Omental fat pad (tissue), 4 donors: ENCODE measurements around the gene EMILIN3. TPM values are rescaled to one million over a fixed set of nuclear protein-coding genes. Genes with fewer than 3 reads are reported as not detected.

Experiments used
- ATAC-seq: fragments of 150-250 bp; one replicate; pipeline ENCODE4 v1.9.1; 2016; ENCODE audit warnings: mild to moderate bottlenecking, moderate library complexity; ENCODE audit not compliant: low FRiP score
- DNase-seq: peaks from one replicate; pipeline ENCODE4 v3.0.0-alpha.2; 2019; ENCODE audit warnings: low spot score
- total RNA-seq, 4 donors: library from RNA; depleted of rRNA; stranded (reverse); fragments of >200 nt; gene quantifications; one replicate each; pipeline ENCODE4 v1.1.0, GENCODE V29; 2016
- TF ChIP-seq, protein P1 (sequence below), 3 donors: fragments of 450-650 bp; IDR thresholded peaks; one replicate each; pipeline ENCODE4 v1.5.1; 2016 to 2017; ENCODE audit warnings: antibody characterized with exemption in 3 of 3, mild to moderate bottlenecking in 3 of 3, moderate library complexity in 2 of 3

Gene EMILIN3
- total RNA-seq, 4 donors from 2014 or later = 0.12 to 0.37 (median 0.13) TPM; not detected in 1

DNA sequence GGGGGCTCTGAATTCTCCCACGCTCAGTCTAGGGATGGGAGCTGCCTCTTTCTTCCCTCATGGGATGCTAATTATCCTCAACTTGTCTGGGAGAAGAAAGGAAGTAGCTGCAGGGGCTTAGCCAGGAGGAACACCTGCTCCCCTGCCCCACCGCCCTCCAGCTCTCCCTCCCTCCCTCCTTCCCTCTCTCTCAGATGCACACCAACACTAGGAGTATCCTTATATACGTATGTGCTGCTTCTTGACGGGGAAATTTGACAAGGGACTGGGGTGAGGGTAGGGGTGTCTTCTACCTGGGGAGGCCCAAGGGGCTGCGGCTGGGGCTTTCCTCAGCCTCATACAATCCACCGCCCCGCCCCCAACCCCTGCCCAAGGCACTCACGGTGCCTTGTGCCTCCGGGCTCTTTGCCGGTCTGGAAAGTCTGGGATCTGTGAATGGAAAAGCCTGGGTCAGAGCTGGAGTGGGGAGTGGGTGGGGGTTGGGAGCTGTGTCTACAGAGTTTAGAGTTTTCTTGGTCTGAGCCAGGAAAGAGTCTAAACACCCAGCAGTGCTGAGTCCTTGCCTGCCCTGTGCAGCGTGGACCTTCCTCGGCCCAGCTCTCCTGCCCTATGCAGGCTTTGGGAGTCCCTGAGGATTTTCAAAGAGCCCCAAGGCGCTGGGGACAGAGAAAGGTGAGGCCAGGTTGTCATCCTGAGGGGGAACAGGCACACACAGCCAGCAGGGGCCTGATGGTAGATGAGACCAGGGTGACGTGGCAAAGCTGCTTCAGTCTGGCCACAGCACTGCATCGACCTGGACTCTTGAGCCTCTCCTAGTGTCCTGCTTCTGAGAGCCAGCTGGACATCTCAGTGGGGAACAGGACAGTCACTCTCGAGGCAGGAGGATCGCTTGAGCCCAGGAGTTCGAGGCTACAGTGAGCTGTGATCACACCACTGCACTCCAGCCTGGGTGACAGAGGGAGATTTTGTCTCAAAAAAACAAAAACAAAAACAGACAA is 29.3 kb upstream of the EMILIN3 start:
- no peak for DNase-seq
- no peak for ATAC-seq
- TF ChIP-seq, protein P1, sequence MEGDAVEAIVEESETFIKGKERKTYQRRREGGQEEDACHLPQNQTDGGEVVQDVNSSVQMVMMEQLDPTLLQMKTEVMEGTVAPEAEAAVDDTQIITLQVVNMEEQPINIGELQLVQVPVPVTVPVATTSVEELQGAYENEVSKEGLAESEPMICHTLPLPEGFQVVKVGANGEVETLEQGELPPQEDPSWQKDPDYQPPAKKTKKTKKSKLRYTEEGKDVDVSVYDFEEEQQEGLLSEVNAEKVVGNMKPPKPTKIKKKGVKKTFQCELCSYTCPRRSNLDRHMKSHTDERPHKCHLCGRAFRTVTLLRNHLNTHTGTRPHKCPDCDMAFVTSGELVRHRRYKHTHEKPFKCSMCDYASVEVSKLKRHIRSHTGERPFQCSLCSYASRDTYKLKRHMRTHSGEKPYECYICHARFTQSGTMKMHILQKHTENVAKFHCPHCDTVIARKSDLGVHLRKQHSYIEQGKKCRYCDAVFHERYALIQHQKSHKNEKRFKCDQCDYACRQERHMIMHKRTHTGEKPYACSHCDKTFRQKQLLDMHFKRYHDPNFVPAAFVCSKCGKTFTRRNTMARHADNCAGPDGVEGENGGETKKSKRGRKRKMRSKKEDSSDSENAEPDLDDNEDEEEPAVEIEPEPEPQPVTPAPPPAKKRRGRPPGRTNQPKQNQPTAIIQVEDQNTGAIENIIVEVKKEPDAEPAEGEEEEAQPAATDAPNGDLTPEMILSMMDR (IDR thresholded peaks at IDR 0.05) = no peak

DNA sequence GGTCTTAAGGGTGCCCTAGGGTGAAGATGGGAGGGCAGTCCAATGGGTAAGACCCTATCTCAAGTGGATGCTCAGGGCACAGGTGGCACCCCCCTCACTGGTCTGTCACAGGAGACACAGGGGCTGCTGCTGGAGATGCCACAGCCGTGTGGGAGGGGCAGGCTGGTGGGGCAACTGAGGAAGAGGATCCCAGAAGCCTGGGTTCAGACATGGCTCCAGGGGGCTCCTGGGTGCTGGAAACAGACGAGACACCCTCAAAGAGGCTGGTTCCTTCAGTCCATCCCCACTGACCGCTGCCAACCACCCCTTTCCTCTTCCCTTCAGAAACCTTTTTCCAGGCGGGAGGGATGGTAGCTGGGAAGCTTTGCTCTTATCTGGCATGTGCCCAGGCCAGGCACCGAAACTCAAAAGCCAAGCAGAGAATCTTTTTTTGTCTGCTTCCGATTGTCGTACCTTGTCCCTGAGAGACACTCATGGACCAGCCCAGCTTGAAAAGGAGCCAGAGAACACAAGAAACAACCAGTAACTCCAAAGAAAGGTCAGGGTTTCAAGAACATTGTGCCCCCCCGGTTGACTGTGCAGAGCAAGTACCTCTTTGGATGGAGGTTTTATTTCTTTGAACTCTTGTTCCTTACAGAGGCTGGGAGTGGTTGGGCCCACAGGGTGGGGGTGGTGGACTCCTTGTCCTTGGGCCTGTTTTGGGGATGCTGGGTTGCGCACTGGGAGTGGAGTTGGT is 28.5 kb upstream of the EMILIN3 start:
- ATAC-seq = no peak
- DNase-seq = no peak
- TF ChIP-seq, protein P1 (IDR thresholded peaks at IDR 0.05) = no peak

DNA sequence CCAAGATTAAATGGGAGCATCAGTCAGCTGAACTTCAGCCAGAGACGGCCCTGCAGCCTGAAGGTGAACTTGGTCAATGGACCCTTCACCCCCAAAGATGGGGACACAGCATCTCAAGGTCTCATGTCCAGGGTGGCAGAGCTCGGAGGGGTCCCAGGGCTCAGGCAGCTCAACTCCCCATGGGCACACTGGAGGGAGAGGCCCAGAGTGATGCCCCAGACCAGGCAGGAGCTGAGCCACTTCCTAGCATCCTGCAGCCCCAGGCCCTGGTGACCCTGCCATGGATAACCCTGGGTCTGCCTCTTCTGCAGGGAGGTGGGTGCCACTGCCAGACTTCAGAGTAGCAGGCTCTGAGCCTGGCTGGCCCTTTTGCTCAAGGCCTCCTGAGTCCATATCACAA is 27.5 kb upstream of the EMILIN3 start:
- no peak for DNase-seq
- no peak for ATAC-seq
- TF ChIP-seq, protein P1 (IDR thresholded peaks at IDR 0.05) = no peak

DNA sequence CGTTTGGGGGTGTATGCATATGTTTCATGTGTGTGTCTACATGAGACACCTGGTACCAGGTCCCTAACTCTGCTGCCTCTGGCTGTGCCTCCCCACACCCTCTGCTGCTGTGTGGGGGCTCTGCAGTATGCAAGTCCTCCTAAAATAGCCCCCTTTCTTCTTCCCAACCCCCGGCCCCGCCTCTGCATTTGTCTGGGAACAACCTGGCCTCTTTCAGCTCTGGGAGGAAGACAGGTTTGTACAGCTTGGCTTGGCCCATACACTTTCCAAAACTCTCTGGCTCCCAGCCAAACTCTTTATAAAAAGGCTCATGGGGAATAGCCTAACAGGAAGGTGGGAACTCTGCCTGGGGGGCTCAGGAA is 27.1 kb upstream of the EMILIN3 start:
- ATAC-seq (no peak), DNase-seq (no peak)
- TF ChIP-seq, protein P1 (IDR thresholded peaks at IDR 0.05) = no peak

DNA sequence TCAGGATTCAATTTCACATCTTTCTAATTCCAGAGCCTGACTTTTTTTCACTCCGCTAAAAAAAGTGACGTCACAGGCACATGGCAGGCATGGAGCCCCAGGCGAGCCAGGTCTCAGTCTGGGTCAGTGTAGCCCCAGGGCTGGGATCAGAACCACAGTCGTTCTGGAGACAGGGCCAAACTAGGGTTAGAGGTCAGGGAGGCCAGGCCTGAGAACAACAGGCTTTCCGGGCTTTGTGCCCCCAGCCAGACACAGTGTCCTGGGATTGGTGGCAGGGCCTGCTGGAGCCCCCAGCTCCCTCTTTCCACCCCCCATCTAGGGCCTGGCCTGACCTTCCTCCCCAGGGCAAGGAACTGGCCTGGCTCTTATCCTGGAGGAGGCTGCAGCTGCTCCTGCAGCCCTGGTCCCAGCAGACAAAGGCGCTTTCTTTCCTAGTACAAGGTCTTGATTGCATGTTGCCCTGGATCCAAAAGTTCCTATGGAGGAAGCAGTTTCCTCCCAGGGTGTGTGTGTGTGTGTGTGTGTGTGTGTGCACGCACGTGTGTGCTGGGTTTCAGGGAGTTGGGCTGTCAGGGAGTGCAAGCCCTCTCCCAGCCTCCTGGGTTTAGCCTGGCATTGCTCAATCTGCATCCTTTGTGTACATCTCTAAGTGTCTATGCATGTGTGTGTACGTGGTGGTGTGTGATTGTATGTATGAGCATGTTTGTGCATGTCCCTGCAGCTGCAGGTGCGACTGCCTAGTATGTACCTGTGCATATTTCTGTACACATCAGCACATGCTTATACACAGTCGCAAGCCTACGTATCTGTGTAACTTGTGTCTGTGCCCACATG is 26.5 kb upstream of the EMILIN3 start:
- no peak for DNase-seq
- ATAC-seq = no peak
- TF ChIP-seq, protein P1 (IDR thresholded peaks at IDR 0.05) = no peak

DNA sequence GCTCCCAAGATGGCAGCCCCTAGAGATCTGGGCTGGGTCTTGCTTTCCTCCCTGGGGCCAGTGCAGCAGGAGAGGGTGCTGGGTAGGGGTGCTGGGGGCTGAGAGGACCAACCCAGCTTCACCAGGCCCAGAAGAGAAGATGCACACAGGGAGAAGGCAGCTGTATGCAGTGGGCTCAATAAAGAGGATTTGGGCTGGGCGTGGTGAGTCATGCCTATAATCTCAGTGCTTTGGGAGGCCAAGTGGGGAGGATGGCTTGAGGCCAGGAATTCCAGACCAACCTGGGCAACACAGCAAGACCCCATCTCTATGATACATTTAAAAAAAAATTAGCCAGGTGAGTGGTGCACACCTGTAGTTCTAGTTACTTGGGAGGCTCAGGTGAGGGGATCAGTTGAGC is 25.7 kb upstream of the EMILIN3 start:
- no peak for ATAC-seq

More for the DNA sequence above, 25.7 kb upstream of the EMILIN3 start:
- TF ChIP-seq, protein P1 (IDR thresholded peaks at IDR 0.05) = no peak
- no peak for DNase-seq
